Measurements from ENCODE around the gene UACA.
A peak's percentile ranks its signal among the peaks of the same experiment; 100 is the strongest.

Gene UACA

DNA sequence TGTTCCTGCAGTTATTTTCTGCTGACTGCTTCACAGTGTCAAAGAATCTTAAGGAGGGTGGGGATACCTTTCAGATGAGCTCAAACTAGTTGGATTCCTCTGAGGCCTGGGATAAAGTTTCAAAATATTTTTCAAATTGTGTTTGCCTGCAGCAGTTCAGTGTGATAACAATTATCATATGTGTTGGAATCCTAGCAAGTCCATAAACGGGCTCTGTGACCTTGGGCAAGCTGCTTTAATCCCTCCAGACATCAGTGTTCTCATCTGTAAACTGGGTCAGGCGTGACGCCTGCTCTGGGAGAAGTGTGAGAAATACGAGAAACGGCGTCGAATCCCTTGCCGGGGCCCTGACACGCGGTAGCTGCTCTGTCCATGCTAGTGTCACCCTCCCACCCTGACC, 153.5 kb downstream of the UACA start:
- DNase-seq: no peak
- intact Hi-C loops (cut with DNase I; ENCODE audit: low total_unique reads): no loop called here
- no peaks in the 10 kb centered on the region for H3K9me3 ChIP-seq

DNA sequence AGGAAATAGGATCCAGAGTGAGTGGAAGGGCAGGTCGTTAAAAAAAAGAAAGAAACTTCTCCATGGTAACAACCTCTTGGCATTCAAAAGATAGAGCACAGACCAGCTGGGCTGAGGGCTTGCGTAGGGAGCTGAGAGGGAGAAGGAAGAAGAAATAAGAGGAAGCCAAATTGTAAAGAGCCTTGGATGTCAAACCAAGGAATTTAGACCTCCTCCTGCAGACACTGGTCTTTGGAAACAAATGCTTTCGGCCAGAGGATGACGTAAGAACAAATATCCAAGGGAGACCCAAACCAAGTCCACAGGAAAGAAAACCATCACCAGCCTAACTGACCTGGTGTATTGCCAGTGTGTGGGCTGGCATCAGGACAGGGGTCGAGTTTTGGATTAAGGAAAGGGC, 155.2 kb downstream of the UACA start:
- Histone ChIP-seq H3K4me1 (peaks cover 0 to 34% (median 22%) of the 10 kb centered on the region in 4 donors), H3K36me3 (no peaks in the 10 kb centered on the region), H3K4me3 (no peak overlapping the region), H3K27me3 (no peaks in the 10 kb centered on the region), H3K27ac (no peak overlapping the region), H3K9me3 (no peaks in the 10 kb centered on the region)
- TF ChIP-seq, protein P1, sequence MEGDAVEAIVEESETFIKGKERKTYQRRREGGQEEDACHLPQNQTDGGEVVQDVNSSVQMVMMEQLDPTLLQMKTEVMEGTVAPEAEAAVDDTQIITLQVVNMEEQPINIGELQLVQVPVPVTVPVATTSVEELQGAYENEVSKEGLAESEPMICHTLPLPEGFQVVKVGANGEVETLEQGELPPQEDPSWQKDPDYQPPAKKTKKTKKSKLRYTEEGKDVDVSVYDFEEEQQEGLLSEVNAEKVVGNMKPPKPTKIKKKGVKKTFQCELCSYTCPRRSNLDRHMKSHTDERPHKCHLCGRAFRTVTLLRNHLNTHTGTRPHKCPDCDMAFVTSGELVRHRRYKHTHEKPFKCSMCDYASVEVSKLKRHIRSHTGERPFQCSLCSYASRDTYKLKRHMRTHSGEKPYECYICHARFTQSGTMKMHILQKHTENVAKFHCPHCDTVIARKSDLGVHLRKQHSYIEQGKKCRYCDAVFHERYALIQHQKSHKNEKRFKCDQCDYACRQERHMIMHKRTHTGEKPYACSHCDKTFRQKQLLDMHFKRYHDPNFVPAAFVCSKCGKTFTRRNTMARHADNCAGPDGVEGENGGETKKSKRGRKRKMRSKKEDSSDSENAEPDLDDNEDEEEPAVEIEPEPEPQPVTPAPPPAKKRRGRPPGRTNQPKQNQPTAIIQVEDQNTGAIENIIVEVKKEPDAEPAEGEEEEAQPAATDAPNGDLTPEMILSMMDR (IDR thresholded peaks at IDR 0.05): no peak
- DNase-seq: no peak
- intact Hi-C loops (cut with DNase I; ENCODE audit: low total_unique reads): no loop called here

More for the DNA sequence above, 153.5 kb downstream of the UACA start:
- no peak overlapping the region for H3K27ac ChIP-seq
- H3K4me1 ChIP-seq: peaks cover 0 to 24% (median 14%) of the 10 kb centered on the region in 4 donors
- no peak overlapping the region for H3K4me3 ChIP-seq
- no peaks in the 10 kb centered on the region for H3K27me3 ChIP-seq
- H3K36me3 ChIP-seq: no peaks in the 10 kb centered on the region
- TF ChIP-seq, protein P1 (IDR thresholded peaks at IDR 0.05): no peak

DNA sequence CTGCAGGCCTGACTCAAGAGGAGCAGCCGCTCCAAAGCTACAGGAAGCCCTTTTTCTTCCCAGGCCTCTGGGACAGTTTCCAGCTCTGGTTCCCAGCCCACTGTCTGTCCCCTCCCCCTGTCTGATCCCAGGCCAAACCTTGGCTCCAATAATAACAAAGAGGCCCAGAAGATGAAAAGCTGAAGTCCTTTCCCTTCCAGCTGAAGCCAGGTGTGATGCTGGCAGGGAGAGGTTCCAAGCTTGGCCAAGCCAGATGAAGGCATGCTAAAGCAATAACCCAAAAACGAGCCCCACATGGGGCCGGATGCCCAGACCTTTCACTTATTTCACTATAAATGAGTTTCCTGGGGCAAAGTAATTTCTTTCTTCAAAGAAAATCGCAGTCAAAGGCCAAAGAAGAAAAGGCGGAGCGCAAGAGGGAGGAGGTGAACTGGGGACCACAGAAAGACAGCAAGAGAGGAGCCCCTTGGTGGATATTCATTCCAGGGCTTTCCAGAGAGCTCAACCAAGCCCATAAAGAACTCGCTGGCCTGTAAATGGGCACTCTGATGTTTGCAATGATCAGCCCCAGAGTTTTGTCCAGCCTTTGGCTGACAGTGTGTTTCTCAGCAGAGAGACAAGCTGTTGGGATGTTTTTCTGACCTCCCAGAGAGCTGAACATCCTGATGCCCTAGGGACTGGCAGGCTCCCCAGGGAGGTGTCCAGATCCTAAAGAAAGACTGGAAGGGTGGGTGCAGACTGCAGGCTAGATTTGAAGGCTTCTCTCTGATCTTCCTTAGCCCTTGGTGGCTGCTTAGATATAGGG, 157.6 kb downstream of the UACA start:
- no peaks in the 10 kb centered on the region for H3K9me3 ChIP-seq
- H3K4me1 ChIP-seq: peaks cover 0 to 34% (median 22%) of the 10 kb centered on the region in 4 donors
- peak in 1 of 2 donors; percentile 76 for DNase-seq
- H3K27me3 ChIP-seq: no peaks in the 10 kb centered on the region
- H3K27ac ChIP-seq: peak overlapping the region; percentile 4 to 22
- H3K36me3 ChIP-seq: no peaks in the 10 kb centered on the region
- H3K4me3 ChIP-seq: no peak overlapping the region
- intact Hi-C loops (cut with DNase I; ENCODE audit: low total_unique reads): no loop called here
- TF ChIP-seq, protein P1 (IDR thresholded peaks at IDR 0.05): no peak

DNA sequence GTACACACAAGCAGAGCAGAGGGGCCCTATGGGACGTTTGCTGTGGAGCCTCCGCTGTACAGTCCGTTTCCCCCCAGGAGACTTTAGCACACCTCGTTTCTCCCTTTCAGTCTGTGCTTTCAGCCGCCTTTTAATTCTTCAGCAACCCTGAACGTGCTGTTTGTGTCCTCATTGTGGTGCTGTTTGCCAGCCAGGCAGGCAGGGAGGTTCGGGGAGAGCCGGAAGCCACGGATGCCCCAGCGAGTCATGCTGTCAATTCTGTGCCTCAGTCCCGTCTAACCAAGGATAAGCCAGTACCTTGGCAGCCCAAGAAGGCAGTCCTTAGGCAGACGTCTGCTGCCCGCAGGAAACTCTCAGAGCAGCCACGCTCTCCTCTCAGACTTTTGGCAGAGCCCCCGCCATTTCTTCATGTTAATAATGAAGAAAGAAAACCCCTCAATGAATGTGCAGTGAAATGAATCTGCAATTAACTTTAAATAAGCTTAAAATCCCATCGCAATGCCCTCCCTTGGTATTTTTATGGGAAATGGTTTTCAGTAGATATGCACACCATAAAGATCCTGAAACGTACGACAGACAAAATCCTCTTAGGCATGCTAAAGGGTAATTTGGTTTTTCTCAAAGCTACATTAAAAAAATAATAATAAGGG, 158.6 kb downstream of the UACA start:
- no peak overlapping the region for H3K27ac ChIP-seq
- no peak overlapping the region for H3K4me3 ChIP-seq
- TF ChIP-seq, protein P1 (IDR thresholded peaks at IDR 0.05): no peak
- no peaks in the 10 kb centered on the region for H3K27me3 ChIP-seq
- peaks cover 0 to 34% (median 22%) of the 10 kb centered on the region in 4 donors for H3K4me1 ChIP-seq
- DNase-seq: no peak
- H3K36me3 ChIP-seq: peaks cover 0 to 3% (median 0%) of the 10 kb centered on the region in 3 donors
- no peaks in the 10 kb centered on the region for H3K9me3 ChIP-seq
- intact Hi-C loops (cut with DNase I; ENCODE audit: low total_unique reads): no loop called here
